Measurements from ENCODE around the gene AARS2.

AARS2 gene

DNA sequence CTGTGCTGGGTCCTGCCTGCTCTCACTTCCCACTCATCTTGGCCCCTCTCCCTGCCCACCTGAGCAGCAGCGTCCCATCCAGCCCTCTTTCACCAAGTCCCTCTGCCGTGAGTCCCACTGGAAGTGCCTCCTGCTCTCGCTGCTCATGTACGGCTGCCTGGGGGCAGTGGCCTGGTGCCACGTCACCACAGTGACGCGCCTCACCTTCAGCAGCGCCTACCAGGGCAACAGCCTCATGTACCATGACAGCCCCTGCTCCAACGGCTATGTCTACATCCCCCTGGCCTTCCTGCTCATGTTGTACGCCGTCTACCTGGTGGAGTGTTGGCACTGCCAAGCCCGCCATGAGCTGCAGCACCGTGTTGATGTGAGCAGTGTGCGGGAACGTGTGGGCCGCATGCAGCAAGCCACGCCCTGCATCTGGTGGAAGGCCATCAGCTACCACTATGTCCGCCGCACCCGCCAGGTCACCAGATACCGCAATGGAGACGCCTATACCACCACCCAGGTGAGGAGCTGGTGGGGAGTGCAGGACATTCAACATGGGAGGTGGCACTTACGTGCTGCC, 40.1 kb downstream of the AARS2 start:
- no peak for DNase-seq

DNA sequence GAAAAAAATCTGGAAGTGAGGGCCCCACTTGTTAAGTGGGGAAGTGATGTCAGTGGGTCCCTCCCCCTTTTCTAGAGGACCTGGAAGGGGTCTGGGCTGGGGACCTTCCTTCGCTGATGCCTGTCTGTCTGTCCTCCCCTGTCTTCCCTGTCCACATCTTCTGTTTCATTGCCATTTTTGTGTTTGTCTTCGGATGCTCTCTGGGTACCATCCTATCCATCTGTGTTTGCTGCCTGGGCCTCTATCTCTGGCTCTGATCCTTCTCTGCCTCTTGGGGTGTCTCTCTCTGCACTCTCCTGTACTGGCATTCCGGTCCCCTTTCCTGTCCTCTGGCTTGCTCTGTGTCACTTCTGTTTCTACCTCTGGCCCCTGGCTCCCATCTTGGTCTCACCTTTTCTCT, 40.6 kb downstream of the AARS2 start:
- DNase-seq = no peak

DNA sequence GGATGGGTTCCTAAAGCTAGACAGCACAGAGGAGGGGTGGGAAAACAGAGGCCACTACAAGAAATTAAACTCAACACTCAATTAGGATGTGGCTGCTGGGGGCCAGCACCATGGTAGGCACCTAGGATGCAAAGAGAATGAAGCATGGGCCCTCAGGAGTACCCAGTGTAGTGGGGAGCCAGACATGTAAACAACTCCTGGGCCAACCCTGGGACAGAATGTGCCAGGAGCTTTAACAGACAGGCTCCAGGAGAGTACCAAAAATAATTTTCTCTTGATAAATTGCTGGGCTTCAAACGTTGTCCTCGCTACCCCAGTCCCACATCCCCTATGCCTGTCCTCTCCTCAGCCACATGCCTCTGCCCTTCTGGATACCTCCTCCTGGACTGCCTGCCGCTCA, 41.2 kb downstream of the AARS2 start:
- no peak for DNase-seq

DNA sequence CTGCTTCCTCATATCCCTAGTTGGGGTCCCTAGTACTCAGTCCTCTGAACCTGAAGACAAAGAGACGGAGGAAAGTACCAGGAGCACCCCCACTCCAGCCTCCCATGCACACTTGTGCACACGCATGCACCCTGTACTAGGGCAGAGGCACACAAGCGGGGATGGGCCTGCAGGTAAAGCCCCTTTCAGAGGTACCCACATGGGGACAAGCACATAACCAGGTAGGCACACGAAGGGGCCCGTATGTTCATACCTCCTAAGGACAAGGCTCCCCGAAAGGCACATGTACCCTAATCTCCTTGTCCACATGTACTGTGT, 41.8 kb downstream of the AARS2 start:
- no peak for DNase-seq

DNA sequence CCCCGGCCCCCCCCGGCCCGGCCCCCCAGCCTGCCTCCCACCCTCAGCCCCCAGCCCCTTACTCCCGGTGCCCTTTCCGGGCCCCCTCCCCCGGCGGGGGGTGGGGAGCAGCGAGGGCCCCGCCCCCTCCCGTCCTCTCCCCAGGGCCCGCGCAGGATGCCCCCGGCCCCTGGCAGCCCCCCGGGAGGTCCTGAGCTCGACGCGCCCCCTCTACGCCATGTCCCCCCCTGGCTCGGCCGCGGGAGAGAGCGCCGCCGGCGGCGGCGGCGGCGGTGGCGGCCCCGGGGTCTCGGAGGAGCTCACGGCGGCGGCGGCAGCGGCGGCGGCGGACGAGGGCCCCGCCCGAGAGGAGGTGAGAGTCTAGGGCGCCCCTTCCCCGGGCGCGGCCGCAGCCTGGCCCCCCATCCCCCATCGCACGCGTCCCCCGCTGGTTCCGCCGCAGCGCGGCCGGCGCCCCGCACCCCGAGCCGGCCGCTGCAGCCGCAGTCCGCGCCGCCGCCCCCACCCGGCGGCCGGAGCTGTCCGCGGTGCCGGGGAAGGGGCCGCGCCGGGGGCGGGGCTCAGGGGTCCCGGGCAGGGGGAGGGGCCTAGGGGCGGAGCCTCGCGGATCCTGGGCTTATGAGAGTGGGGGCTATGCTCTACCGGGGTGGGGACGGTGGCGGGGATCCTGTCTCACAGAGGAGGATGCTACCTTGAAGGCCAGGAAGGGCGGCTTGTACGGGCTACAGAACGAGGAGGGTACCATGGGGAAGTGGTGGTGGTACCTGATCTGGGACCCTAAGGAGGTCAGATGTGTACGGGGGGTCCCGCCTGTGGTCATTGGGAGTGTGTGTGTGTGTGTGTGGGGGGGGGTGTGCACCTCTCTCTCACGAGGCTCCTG, 42.4 kb downstream of the AARS2 start:
- no peak for DNase-seq

DNA sequence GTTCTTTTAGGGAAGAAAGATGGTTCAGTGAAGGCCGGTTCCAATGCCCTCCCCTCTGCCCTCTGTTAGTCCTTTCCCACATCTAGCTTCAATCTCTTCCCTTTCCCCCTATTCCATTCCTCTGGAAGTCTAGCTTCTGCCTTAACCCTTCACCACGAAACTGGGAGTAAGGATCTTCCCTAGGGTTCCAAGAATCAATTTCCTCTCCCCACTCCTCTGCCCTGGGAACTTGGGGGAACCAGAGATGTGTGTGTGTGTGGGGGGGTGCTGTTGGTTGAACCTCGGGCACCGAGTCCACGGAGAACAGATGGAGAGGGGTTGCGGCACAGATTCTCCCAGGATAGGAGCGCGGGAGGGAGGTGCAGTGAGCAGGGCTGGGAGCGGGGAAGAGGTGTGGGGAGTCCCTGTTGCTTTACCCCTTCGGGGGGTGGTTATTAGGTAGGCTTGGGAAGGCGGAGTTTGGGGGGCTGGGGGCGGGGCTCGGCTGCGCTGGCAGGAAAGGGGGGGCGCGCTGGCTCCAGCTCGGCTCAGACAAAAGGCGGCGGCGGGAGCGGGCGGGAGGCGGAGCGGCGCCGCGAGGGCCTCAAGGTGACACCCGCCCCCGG, 43.1 kb downstream of the AARS2 start, which contains the start of gene TMEM151B:
Gene TMEM151B (plus strand): TSS at position 530 of the 605 bp plus-strand sequence. CDS start 293 bp downstream, outside the sequence.
- no peak for DNase-seq

DNA sequence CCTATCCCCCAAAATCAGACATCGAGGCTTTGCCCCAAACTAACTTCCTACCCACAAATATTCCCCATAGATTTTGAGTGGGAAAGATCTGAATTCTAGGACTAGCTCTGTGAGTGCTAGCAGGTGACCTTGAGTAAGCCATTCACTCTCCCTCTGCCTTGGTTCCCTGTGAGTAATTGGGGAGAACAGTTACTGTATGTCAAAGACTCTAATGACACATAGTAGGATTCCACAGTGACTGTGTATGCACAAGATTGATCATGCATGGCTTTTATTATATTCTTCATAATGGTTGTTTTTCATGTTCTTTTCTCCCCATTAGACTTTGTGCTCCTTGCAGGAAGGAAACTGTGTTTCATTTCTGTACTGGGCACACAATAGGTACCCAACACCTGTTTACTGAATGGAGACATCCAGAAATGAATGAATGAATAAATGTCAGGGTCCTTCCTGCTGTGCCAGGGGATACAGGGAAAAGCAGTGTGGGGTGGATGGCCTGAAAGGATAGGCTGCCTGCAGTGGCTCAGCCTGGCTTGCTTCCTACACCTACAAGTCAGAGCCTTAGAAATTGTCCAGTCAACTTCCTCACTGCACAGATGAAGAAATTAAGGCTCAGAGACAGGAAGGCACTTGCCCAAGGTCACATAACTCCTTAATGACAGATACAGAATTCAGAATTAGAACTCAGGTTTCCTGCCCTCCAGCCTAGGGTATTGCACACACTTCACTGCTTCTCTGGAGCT, 43.8 kb downstream of the AARS2 start:
- DNase-seq = no peak

DNA sequence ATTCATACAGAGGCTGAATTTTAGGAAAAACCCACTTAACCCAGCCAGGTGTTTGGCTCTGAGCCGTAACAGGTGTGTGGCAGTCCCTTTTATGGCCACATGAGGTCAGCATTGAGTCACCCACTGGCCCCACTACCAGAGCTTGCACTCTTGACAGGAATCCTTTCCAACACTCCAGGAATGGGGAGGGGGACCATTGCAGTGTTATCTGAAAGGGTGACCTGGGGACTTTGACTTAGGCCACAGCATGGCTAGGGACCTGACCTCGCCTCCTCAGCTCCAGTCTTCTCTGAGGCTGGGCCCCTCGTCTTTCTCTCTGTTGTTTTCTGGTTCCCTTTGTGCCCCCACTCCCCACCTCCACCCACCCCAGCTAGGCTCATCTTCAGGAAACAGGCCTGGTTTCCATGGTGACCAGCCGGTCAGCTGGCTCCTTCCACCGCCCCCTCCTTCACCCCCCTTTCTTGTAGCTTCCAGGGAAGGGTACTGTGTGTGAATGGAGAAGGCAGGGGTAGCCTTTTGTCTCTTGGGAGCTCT, 45.0 kb downstream of the AARS2 start:
- DNase-seq = peak; percentile 28

DNA sequence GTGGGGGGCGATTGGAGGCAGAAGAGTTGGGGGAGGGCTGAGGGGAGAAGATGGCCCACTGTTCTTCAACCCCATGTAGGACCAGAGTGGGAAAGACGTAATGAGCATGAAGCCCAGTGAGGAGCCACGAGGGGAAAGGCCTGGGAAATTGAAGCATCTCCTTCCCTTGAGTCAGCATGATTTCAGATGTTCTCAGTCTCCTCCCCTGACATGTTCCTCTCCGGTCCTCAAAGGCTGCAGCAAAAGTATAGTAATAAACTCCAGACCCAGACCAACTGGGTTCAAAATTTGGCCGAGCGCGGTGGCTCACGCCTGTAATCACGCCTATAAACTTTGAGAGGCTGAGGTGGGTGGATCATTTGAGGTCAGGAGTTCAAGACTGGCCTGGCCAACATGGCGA, 45.9 kb downstream of the AARS2 start:
- no peak for DNase-seq

DNA sequence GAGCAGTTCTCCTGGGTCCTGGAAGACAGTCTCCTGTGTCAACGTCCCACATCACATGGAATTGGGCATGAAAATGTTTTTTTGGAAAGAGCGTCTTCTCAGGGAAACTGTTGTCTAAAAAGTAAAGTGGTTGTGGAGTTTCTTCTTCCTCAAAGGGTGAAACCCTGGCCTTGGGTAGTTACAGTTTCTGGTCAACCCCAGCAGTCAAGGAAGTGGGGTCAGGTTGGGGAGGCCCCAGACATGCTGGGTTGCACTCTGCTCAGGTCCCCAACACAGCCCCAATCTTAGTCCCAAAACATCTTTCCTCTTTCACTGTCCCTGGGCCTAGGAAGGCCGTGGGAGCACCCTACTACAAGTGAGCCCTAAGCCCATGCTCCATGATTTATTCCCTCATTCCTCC, 46.8 kb downstream of the AARS2 start:
- DNase-seq = no peak

DNA sequence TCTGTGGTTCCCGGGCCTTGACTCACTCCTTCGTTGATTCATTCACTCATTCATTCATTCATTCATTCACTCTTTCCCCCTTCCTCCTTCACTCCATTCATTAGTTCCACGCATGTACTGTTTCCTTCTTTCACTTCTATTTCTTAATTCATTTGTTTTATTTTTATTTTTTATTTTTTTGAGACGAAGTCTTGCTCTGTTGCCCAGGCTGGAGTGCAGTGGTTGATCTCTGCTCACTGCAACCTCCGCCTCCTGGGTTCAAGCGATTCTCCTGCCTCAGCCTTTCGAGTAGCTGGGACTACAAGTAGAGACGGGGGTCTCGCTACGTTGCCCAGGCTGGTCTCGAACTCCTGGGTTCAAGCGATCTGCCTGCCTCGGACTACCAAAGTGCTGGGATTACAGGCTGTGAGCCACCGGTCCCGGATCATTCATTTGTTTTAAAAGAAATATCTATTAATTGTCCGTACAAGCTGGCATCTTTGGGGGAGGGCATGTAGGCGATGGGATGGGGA, 47.4 kb downstream of the AARS2 start:
- DNase-seq = no peak

DNA sequence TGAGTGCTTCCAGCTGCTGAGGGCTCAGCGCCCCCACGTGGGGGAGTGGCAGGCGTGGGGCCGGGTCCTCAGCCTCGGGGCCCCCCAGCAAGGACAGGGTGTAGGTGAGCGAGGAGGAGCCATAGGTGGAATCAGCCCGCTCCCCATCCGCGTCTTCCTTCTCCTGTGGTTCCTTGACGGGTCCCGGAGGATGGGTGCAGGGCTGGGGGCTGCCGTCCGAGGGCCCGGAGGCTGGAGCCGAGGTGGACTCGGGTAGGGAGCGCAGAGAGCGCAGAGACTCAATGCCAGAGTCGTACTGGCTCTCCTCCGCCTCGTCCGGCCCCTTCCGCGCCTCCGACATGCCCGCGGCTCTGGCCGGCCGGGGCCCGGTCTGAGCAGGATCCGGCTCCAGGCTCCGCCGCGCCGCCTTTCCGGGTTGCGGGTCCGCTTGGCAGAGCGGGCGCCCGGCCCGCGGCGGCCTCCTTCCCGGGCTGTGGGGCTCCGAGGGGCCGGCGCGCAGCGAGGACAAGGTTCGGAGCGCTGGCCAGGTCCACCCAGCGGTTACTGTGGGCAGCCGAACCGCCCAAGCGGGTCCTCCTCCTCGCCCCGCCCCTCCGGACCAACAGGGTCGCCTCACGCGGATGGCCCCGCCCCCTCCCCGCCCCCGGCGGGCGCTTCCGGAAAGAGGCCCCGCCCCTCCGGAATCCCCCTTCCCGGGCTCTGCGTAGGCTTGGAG, 48.0 kb downstream of the AARS2 start, which contains the start of gene NFKBIE:
Gene NFKBIE (minus strand): TSS at position 545 of the 715 bp plus-strand sequence. CDS start 205 bp downstream, at position 340.
- DNase-seq = peak; percentile 87

DNA sequence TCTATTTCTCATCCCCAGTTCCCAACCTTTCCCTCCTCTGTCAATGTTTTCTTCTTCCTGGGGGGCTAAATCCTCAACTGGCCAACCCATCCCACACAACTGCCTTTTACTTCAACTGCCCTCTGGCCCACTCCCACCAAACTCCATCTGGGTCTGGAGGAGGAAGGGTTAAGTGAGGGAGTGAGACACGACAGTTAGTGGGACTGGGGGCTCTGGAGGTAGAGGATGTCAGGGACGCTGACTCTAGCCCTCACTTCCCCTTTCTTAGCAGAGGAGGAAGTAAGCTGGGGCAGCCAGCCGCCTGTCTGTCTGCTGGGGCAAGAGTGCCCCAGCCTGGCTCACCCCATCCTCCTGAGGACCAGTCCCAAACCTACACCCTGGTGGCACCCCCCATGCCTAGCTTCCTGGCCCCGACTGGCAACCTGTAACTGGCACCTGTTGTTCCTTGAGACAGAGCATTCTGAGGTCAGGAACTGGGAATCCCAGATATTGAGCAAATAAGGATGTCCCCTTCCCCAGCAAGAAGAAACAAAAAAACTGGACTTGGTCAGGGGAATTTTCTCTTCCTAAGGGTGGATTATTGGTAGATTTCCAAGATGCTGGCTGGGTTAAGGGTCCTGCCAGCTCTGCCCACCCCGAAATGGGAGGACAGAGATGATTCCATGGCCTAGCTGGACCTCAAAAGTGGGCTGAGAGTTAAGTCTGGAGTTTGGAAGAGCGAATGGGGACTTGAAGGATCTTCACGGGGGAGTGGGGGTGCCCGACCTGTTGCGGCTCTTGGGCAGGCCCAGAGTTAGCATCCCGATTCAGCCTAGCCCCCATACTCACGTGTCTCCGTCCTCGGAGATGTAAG, 48.8 kb downstream of the AARS2 start:
- no peak for DNase-seq

DNA sequence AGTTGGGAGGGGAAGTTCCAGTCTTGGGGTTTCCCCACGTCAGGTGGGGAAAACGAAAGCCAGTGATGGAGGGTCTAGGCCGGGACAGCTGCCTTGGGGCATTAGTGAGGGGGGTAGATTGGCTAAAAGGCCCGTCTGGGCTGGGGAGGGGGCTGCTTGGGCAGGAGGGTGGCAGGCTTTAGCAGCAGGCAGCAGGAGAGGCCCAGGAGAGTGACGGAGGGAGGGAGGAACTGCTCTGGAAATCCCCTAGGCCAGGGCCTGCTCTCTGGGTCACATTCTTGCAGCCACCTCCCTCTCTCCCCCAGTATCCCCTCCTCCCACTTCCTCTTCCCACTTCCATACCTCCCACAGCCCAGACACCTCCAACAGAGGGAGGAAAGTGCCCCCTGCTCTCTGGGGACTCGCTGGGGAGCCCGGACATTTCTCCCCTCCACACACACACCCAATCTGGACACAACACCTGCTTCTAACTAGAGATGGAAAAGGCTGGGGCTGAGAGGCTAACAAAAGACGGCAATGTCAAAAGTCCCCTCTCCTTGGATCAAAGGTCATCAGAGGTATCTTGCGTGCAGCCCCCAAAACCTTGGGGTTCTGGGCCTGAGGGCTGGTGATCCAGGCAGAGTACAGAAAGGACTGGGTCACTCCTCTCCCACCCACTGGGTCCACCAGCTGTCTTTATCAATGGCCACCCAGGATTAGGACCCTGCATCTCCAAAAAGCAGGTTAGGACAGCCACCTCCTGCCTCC, 49.6 kb downstream of the AARS2 start:
- no peak for DNase-seq

DNA sequence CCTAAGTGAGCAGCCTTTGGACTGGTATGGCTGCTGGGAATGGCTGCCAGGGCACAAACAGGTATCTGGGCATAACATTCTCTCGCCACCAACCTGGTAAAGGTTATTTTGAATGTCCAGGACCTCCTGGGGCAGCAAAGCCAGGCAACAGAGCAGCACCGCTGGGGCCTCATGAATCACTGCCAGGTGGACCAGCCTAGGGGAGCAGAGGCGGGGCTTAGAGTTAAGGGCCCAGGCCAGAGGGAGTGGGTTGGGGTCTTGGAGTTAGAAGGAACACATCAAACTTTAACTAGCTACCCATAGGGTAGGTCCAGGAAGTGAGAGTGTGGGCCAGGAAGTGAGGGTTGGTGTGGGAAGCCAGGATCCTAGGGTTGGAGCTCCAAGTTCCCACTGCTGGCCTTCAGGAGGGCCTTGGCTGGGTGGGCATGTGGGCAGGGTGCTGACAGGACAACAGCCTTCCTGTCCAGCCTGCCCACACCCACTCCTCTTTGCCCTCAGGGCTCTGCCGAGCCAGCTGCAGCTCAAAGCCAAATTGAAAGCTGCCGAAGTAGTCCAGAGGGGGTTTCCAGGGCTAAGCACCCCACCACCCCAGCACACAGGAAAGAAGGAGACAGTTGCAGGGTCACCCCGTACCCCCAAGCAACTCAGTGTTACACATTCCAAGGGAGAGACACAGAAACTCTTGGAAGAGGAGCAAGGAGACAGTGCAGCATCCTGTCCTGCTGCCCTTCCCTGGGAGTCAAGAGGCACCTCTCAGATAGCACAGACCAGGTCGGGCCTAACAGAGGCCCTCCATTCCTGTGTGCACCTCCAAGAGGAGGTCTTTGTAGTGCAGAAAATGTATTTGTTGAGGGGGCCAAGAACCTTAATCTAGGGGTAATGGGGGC, 50.4 kb downstream of the AARS2 start:
- DNase-seq = no peak

DNA sequence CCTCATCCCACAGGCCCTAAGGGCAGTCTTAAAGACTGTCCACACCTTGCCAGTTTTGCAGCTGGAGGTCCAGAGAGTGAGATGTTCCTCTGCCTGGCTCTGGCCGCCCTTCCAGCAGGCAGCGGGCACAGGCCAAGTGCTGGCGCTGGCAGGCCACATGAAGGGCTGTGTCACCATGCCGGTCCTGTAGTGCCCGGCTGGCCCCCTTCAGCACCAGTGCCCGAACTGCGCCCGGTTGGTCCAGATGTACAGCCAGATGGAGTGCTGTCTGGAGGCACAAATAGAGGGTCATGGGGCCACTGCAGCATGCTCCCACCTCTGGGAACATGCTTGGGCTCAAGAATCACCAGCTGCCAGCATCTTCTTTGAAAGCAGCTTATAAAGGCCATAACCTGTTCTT, 51.6 kb downstream of the AARS2 start:
- no peak for DNase-seq

DNA sequence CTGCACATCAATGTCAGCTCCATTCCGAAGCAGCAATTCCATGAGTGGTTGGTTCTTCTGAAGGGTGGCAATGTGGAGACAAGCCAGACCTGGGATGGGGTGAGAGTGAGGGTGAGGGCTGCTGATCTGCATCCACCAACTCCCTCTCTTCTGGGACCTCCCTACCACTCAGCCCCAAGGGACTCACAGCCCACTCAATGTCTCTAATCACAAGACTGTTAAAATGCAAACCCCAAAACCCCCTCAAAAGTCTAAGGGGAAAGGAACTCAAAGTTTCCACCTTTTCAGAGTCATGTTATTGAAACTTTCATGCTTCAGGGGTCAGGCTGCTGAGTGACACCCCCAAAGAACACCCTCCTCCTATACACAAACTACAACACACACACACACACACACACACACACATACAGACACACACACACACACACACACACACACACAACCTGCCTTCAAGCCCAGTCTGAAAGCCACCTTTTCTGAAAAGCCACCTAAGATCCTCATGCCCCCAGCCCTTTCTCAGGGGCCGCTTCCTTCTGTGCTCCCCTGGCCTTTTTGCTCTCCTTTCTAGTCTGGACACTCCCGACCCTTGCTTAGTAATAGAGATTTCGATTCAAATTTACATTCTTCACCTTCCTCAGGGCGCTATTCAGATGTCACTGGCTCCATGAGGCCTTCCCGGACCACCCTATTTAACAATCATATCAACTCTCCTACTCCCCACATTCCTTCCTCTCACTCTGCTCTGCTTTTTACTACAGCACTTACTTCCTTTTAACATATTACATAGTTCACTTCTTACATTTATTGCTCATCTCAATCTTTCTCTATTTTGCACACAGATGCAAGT, 52.5 kb downstream of the AARS2 start:
- no peak for DNase-seq

DNA sequence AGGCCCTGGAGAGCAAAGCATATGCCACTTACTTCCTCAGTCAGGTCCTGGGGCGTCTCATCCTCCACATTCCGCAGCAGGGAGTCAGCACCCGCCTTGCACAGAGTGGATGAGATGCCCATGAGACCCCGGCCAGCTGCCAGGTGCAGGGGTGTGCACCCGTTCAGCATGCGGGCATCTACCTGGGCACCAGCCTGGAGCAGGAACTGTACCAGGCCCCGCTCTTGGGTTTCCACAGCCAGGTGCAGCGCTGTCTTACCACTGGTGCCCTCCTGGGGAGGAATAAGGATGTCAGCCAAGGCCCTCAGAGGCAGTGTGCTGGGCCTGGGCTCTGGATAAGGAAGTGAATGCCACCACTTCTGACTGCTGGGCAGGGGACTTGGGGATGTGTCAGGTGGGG, 53.1 kb downstream of the AARS2 start:
- no peak for DNase-seq

Data from fibroblast of upper back skin (primary cell).